IgD-negative memory B cell (primary cell): Measurements from ENCODE around the gene MATR3. TPM values are rescaled to one million over a fixed set of nuclear protein-coding genes. Genes with fewer than 3 reads are reported as not detected.
A peak's percentile ranks its signal among the peaks of the same experiment; 100 is the strongest.

Experiments used
- H3K27ac Mint-ChIP-seq, 3 donors: one replicate each; pipeline ENCODE4 v1.8.0; 2020 to 2022; ENCODE audit warnings: mild to moderate bottlenecking in 3 of 3, mixed read lengths in 3 of 3, moderate library complexity in 1 of 3
- H3K27me3 Mint-ChIP-seq: one replicate; pipeline ENCODE4 v1.8.0; 2021; ENCODE audit warnings: mixed read lengths
- H3K36me3 Mint-ChIP-seq: one replicate; pipeline ENCODE4 v1.8.0; 2020; ENCODE audit warnings: mild to moderate bottlenecking, mixed read lengths
- H3K4me1 Mint-ChIP-seq, 3 donors: one replicate each; pipeline ENCODE4 v1.8.0; 2020 to 2022; ENCODE audit warnings: mixed read lengths in 3 of 3, mild to moderate bottlenecking in 1 of 3
- H3K4me3 Mint-ChIP-seq, 4 donors: one replicate each; pipeline ENCODE4 v1.8.0; 2020 to 2022; ENCODE audit warnings: mild to moderate bottlenecking in 4 of 4, mixed read lengths in 4 of 4, moderate library complexity in 3 of 4
- H3K9me3 Mint-ChIP-seq, 3 donors: one replicate each; pipeline ENCODE4 v1.8.0; 2020 to 2021; ENCODE audit warnings: mixed read lengths in 3 of 3, mild to moderate bottlenecking in 1 of 3
- polyA plus RNA-seq: library from polyadenylated mRNA; unstranded; fragments of 300-500 nt; fragmentation: Illumina TruSeq; gene quantifications from one replicate; pipeline ENCODE4 v1.2.3, GENCODE V29; 2021

Gene MATR3
- polyA plus RNA-seq, 1 donor from 2014 or later = 346 TPM

DNA sequence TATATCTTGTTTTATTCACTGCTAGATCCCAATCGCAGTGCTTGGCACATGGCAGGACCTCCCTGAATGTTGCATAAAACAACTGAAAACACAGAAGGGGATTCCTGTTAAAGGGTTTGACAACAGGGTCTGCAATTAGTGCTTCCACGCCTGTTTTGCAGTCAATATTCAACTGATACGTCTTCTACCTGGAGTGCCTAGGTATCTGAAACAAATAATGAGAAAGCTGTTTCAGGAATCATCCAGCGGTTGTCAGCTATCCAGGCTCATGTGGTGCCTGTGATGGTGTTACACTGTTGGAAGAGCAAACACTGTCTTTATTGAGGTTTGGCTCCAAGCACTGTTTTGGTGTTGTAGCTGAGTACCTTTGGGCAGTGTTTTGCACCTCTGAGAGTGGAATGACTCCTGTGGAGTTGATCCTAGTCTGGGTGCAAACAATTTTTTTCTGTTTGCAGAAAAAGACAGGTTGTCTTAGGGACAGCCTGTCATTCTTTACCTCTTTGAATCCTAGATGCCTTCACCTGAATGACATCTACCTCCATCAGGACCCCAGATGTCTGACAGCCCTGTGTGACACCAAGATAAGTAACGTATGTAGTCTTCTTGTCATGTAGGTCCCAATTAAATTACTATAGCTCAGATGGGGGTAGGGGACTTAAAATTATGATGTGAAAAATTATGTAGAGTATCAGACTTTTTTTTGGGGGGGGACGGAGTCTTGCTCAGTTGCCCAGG, 14.8 kb upstream of the MATR3 start:
- Mint-ChIP-seq H3K4me1 (peaks cover 13 to 28% (median 18%) of the 10 kb centered on the region in 3 donors), H3K27me3 (no peaks in the 10 kb centered on the region), H3K36me3 (peaks cover 10% of the 10 kb centered on the region), H3K9me3 (no peaks in the 10 kb centered on the region), H3K27ac (peak overlapping the region in 1 of 3 donors; percentile 90), H3K4me3 (no peak overlapping the region)

GRCh38 chr5:139282197-139282557, 11.4 kb upstream of the MATR3 start:
- H3K9me3 Mint-ChIP-seq = no peaks in the 10 kb centered on the region
- H3K27me3 Mint-ChIP-seq = no peaks in the 10 kb centered on the region
- H3K27ac Mint-ChIP-seq = no peak overlapping the region
- peaks cover 13% of the 10 kb centered on the region for H3K36me3 Mint-ChIP-seq
- H3K4me3 Mint-ChIP-seq = no peak overlapping the region
- H3K4me1 Mint-ChIP-seq = peaks cover 0 to 8% (median 4%) of the 10 kb centered on the region in 3 donors

DNA sequence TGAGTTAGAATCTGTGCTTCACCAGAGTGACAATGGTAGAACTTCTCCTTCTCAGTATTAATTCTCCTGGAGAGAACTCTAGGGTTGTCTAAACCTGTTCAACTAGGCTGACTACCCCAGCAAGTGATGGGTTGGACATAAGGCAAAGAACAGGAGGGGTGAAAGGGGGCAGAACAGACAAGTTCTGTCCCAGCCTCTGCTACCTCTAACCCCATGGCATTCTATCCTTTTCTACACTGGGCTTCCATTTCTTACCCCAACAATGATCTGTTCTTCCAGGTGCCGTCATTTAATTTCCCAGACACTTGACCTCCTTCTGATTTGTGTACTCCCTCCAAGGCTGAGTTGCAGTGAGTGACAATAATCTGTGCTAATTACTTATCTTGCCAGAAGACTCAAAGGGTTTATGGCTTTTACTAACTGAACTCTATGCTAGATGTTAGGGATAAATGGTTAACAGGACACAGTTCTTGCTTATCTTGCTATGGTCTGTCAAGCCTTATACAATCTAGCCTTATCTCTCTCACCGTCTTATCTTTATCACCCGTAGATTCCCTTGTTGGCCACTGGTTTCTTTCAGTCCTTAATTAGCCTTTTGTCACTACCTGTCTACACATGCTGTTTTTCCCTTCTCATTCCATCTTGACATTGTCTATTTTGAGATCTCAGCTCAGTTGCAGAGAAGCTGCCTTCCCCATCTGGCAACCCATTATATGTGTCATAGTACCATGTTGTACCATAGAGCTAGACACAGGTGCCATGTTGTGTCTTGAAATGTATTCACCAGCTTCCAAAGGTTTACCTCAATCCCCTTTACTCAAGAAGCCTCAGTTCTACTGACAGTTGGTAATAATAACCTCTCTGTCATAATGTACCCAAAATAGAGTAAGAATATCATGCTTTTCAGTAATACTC, 10.0 kb upstream of the MATR3 start:
- Mint-ChIP-seq H3K9me3 (no peaks in the 10 kb centered on the region), H3K27ac (peak overlapping the region in 1 of 3 donors; percentile 74), H3K4me1 (peaks cover 0 to 9% (median 3%) of the 10 kb centered on the region in 3 donors), H3K36me3 (peaks cover 13% of the 10 kb centered on the region), H3K27me3 (no peaks in the 10 kb centered on the region), H3K4me3 (no peak overlapping the region)

GRCh38 chr5:139284295-139284694, 9.2 kb upstream of the MATR3 start:
- Mint-ChIP-seq H3K27me3 (no peaks in the 10 kb centered on the region), H3K36me3 (peaks cover 13% of the 10 kb centered on the region), H3K9me3 (no peaks in the 10 kb centered on the region), H3K4me1 (peaks cover 0 to 9% (median 3%) of the 10 kb centered on the region in 3 donors), H3K4me3 (no peak overlapping the region), H3K27ac (no peak overlapping the region)

DNA sequence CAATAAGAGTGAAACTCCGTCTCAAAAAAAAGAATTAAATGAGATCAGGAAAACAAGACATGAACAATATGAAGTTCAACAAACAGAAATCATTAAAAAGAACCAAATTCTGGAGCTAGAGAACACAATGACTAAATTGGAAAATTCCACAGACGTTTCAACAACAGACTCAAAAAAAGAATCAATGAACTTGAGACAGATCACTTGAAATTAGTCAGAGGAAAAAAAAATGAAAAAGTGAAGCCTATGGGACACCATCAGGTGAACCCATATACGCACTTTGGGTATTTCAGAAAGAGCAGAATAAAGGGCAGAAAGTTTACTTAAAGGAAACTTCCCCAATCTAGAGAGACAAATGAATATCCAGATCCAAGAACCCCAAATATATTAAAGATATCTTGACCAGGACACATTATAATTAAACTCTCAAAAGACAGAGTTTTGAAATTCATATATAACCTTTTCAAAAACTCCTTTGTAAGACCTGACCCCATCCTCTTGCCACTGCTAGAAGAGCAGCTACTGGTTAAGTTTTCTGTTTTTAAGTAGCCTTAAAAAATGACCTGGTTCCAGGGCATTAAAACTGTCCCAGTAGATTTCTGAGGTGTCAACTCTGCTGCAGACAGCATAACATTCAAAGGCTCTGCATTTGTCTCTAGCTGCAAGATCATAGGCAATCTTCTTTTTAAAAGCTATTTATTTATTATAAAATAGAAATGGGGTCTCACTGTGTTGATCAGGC, 7.7 kb upstream of the MATR3 start:
- peaks cover 9% of the 10 kb centered on the region for H3K36me3 Mint-ChIP-seq
- no peaks in the 10 kb centered on the region for H3K27me3 Mint-ChIP-seq
- no peak overlapping the region for H3K27ac Mint-ChIP-seq
- H3K4me1 Mint-ChIP-seq = peaks cover 0 to 5% (median 3%) of the 10 kb centered on the region in 3 donors
- H3K4me3 Mint-ChIP-seq = no peak overlapping the region
- no peaks in the 10 kb centered on the region for H3K9me3 Mint-ChIP-seq

DNA sequence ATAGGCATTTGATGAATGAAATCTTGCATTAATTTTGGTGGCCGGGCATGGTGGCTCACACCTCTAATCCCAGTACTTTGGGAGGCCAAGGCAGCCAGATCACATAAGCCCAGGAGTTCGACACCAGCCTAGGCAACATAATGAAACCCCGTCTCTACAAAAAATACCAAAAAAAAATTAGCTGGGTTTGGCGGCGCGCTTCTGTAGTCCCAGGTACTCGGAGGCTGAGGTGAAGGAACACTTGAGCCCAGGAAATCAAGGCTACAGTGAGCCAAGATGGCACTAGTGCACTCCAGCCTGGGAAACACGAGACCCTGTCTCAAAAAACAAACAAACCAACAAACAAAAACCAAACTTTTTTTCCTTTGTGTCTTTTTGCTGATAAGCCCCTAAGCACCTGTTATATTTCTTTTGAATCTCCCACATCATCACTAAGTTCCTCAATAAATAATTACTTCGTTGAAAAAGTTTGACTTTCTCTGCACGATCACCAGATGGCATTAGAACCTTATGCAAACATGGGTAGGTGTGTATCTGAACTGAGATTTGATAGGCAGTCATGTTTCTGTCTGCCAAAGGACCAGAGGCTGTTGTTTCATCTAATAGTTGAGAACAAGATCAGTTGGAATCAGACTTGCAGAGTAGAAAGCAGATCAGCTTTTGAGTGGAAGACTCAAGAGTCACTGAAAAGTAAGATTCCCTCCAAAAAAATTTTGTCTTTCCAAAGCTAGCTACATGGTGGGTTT, 5.5 kb upstream of the MATR3 start:
- Mint-ChIP-seq H3K27ac (peak overlapping the region; percentile 6 to 87 (median 62)), H3K4me3 (peak overlapping the region in 1 of 4 donors; percentile 18), H3K9me3 (no peaks in the 10 kb centered on the region), H3K4me1 (peaks cover 0 to 5% (median 3%) of the 10 kb centered on the region in 3 donors), H3K36me3 (peaks cover 8% of the 10 kb centered on the region), H3K27me3 (no peaks in the 10 kb centered on the region)

DNA sequence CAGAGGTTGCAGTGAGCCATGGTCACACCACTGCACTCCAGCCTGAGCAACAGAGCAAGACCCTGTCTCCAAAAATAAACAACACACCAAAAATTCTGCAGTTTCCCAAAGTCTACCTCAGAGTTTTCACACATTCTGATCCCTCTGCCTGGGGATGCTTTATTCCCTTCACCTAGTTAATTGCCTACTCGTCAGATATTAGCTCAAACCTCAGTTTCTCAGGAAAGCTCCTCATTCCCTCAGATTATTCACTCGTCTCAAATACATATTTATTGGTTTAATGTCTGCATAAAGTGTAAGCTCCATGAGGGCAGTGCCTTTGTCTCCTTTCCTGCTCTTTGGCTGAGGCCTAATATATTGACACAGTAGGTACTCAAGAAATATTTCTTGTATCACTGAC, 2.5 kb upstream of the MATR3 start:
- H3K27me3 Mint-ChIP-seq = no peaks in the 10 kb centered on the region
- peaks cover 6% of the 10 kb centered on the region for H3K36me3 Mint-ChIP-seq
- H3K4me1 Mint-ChIP-seq = peaks cover 9 to 27% (median 12%) of the 10 kb centered on the region in 3 donors
- peak overlapping the region in 1 of 4 donors; percentile 100 for H3K4me3 Mint-ChIP-seq
- H3K9me3 Mint-ChIP-seq = no peaks in the 10 kb centered on the region
- H3K27ac Mint-ChIP-seq = peak overlapping the region in 1 of 3 donors; percentile 86

GRCh38 chr5:139293202-139293506, 386 bp upstream of the MATR3 start:
- Mint-ChIP-seq H3K36me3 (peaks cover 6% of the 10 kb centered on the region), H3K9me3 (no peaks in the 10 kb centered on the region), H3K27ac (peak overlapping the region; percentile 99 to 100 (median 100)), H3K27me3 (no peaks in the 10 kb centered on the region), H3K4me1 (peaks cover 24 to 45% (median 31%) of the 10 kb centered on the region in 3 donors), H3K4me3 (peak overlapping the region; percentile 97 to 100 (median 99))

- Mint-ChIP-seq H3K4me1 (peaks cover 37 to 56% (median 43%) of the 10 kb centered on the region in 3 donors), H3K27me3 (no peaks in the 10 kb centered on the region)
These were observed 1.0 kb downstream of the MATR3 start for GRCh38 chr5:139294374-139295165.

GRCh38 chr5:139295346-139296057, 2.0 kb downstream of the MATR3 start:
- Mint-ChIP-seq H3K27ac (peak overlapping the region; percentile 99 to 100 (median 100)), H3K27me3 (no peaks in the 10 kb centered on the region), H3K4me1 (peaks cover 40 to 59% (median 52%) of the 10 kb centered on the region in 3 donors), H3K4me3 (peak overlapping the region; percentile 97 to 100 (median 99)), H3K9me3 (no peaks in the 10 kb centered on the region), H3K36me3 (peaks cover 6% of the 10 kb centered on the region)

More at GRCh38 chr5:139294374-139295165, 1.0 kb downstream of the MATR3 start:
- H3K4me3 Mint-ChIP-seq = peak overlapping the region; percentile 97 to 100 (median 99)
- H3K27ac Mint-ChIP-seq = peak overlapping the region; percentile 99 to 100 (median 100)
- H3K9me3 Mint-ChIP-seq = no peaks in the 10 kb centered on the region
- peaks cover 6% of the 10 kb centered on the region for H3K36me3 Mint-ChIP-seq

GRCh38 chr5:139296198-139296597, 2.7 kb downstream of the MATR3 start:
- Mint-ChIP-seq H3K27me3 (no peaks in the 10 kb centered on the region), H3K36me3 (peaks cover 6% of the 10 kb centered on the region), H3K9me3 (no peaks in the 10 kb centered on the region), H3K27ac (peak overlapping the region; percentile 63 to 100 (median 99)), H3K4me1 (peaks cover 40 to 59% (median 55%) of the 10 kb centered on the region in 3 donors), H3K4me3 (peak overlapping the region; percentile 35 to 100 (median 85))

DNA sequence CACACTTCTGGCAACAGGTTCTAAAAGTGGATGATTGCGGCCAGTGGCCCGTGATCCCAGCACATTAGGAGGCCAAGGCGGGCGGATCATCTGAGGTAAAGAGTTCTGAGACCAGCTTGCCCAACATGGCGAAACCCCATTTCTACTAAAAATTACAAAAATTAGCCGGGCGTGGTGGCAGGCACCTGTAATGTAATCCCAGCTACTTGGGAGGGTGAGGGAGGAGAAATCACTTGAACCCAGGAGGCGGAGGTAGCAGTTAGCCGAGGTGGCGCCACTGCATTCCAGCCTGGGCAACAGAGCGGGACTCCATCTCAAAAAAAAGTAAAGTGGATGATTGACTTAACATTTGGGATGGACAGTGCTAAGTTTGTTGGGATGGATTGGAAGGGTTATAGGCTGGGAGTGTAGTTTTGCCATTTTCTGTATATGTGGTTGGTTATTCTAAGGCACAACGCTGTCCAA, 3.4 kb downstream of the MATR3 start:
- Mint-ChIP-seq H3K4me3 (peak overlapping the region; percentile 12 to 100 (median 85)), H3K27me3 (no peaks in the 10 kb centered on the region), H3K4me1 (peaks cover 45 to 66% (median 60%) of the 10 kb centered on the region in 3 donors), H3K27ac (peak overlapping the region in 2 of 3 donors; percentile 52 to 80), H3K36me3 (peaks cover 6% of the 10 kb centered on the region), H3K9me3 (no peaks in the 10 kb centered on the region)
